ENCODE measurements around the gene PCCA.

PCCA gene

DNA sequence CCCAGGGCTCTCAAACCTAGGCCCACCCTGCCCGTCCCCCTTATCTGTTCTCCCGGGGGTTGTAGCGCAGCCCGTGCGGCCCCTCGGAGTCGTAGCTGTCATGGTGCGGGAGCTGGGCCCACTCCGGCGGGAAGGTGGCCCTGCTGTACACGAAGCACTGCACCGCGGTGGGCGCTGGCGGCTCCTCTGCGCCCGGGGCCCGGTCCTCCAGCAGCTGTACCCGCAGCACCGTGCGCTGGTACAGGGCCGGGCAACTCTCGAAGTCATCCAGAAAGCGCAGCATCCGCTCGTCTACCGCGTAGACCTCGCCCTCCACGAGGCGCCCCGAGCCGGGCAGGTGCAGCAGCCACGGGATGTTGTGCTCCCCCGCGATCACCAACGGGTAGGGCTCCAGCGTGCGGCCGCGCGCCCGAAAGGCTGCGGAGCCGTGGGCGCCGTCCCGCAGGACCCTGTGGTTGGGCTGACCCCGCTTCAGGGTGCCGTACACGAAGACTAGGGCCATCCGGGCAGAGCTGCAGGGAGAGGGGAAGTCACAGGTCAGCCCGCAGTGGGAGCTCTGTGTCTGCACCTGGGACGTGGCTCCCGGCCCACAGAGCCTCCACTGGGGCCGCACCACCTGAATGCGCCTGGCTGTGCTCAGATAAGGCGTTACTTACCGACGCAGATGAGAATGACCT lies 443.3 kb downstream of the PCCA start:
- no peak for DNase-seq

DNA sequence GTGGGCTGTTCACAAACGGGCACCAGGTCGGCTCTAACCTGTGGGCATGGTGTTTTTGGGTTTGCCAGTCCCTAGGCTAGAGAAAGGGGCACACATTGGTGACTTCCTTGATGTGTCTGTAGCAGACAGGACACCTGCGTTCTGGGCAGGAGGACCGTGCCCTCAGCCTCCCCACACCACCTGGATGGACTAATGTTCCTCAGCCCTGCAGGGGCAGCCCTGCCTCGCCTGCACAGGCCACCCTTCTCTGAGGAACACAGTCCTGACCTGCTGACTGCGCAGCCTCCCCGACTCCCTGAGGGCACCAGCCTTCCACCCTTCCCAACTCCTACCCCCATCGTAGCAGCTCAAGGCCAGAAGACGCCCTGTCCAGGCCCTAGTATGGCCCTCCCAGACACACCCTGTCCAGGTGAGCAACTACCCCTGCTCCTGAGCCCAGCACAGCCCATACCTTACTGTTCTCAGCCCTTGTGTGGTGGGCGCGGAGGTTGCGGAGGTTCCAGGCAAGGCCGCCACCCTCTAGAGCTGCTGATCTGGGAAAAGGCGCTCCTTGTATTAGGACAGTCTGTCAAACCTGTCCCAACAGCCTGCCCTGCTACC lies 444.0 kb downstream of the PCCA start:
- DNase-seq: no peak

DNA sequence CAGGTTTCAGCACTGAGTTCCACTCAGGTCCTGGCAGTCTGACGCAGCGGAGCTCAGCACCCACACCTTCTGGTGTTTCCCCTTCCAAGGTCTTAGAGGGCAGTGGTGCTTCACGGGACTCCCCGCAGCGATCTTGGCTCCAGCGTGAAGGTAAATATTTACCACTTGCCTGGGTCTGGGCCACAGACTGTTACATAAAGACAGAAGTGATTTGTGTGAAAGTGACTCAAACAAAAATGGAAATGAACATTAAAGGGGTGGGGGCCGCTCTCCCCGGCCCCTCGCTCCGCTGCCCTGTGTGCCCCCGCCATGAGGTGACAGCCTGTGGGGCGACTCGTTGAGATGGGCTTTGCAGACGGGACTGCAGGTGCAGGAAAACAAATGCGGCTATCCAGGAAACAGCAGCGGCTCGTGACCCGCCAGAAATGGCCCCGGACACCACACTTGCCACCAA lies 444.7 kb downstream of the PCCA start:
- no peak for DNase-seq

DNA sequence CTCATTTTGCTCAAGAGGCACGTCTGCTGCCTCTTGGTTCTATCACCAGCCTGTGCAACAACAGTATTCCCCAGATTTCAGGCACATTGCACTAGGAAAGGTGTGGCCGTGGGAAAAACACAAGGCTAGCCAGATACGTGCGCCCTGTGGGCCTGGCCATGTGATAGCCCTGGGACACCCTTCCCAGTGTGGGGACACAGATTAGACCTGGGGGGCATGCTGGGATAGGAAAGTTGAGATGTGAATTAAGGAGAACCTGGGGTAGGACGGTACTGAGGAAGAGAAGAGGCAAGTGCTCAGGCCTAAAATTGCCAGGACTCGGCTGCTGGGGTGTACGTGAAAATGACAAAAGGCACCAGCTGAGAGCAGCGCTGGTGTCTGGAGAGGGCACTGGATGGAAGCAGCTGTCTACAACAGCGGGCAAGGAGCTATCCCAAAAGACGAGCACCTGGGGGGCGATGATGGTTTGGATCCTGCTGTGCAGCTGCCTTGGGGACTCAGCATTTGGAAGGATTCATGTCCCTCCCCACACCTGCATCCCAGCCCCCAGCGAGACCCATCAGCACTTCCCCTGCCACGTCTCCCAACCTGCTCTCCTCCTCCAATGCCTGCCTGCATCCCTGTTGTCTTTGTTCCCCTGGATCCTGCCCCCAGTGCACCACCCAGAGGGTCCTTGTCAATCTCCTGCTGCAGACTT lies 445.4 kb downstream of the PCCA start:
- DNase-seq: no peak

DNA sequence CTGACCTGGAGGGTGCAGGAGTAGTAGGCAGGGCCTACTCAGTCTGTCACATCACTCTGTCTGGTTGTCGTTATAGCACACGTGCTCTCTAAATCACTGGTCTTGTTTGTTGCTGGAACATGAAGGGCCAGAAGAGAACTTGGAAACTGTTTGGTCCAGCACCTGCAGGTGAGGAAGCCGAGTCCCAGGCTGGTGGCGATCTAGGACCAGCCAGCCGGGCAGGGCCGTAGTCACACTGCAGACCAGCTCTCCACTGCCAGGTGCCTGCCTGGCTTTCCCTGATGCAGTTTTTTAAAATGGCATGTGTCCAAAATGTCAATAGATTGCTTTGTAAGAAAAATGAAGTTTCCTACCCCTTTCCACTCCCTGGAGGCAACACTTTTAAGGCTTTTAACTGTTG lies 446.0 kb downstream of the PCCA start:
- DNase-seq: no peak

DNA sequence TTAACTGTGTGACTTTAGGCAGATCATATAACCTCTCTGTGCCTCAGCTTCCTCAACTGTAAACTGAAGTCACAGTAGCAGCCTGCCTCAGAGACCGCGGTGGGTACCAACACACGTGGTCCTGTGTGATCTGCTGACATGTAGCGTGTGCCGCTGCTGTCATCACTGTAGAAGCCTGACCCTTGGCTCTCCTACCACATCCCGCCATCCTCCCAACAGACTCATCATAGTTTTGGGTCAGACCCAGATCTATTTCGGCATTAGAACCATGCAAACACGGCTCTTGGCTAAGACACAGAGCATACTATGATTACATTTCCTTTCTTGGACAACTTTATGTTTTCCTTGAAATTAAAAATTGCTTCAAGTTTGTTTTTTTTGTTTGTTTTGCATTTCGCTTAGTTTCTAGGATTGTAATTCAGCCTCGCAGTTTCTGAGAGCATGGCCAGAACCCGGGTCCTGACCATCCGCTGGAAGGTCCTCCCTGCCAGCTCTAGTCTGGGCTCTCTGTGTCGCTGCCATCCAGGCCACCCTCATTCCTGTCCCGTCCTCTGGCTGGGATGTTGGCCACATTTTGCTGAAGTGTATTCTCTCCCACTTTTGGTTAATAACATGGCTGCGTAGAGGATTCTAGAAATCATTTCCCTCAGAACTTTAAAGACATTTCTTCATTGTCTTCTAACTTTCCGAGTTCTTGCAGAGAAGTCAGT lies 446.7 kb downstream of the PCCA start:
- DNase-seq: no peak

DNA sequence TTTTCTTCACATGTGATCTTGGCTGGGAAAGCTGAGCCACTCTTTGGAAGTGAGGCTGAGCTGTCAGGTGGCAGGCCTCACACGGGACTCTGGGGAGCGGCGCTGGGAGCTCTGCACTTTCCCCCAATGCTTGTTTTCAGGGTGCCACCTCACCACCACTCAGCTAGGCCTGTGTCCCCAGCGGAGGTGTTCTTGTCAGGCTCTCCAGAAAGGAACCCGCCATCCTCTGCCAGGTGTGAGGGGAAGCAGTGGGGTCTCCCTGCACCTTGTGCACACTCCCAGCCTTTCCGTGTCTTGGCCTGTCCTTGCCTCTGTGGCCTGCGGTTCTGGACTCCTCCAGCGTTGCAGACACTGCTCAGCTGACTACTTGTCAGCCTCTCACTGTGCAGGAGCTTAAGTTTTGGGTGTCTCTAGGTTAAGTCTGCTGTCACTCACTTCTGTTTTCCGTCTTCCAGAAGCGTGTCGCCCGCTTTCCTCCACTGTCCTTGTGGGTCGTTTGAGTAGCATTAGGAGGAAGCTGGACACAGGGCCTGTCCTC lies 447.8 kb downstream of the PCCA start:
- DNase-seq: no peak

DNA sequence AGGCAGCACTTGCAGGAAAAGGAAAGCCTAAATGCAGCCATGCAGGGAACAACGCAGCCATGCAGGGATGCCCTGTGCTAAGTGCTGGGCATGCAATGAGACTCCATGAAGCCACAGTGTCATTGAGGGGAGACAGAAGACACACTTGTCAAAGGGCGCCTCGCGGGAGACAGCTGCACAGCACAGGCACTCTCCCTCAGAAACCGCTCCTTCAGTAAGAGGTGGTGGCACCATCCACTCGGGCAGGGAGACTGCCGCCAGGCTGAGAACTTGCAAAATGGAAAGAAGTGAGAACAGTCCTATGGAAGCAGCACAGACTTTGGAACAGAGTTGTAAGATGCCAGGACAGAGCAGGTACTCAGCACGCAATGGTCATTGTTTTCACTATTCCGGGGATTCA lies 448.6 kb downstream of the PCCA start:
- no peak for DNase-seq

DNA sequence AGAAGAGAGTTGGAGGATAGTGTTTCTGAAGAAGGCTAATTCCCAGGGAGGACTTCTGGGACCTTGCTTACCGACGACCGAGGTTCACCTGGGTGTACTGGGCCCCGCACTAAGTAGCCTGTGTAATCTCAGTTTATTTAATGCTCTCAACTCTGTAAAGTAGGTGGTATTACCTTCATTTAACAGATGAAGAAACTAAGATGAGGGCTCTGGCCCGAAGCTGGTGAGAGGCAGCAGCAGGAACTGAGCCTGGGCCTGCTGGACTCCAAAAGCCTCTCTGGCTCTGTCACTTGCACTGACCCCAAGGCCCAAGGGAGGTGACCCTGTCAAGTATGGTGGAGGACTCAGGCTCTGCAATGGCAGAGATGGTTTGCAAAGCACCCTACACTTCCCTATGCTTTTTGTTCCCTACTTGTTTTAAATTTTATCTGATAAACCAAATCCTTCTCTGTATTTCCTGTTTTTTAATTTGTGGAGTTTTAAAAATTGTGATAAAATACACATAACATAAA lies 449.1 kb downstream of the PCCA start:
- no peak for DNase-seq

DNA sequence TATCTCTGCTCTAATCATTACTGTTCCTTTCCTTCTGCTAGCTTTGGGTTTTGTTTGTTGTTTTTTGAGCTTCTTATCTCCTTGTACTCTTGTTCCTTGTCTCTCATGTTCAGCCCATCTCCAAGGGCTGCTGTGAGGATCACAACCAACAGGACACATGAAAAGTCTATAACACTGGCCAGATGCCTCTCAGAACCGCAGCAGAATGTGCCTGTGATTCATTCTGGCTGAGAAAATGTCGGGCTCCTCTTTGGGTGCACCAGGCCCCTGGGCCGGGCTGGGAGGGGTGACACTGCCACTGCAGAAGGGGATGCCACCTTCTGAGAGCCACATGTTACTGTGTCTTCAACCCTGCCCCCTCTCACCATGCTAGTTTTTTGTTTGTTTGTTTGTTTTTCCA lies 451.7 kb downstream of the PCCA start:
- DNase-seq: no peak

DNA sequence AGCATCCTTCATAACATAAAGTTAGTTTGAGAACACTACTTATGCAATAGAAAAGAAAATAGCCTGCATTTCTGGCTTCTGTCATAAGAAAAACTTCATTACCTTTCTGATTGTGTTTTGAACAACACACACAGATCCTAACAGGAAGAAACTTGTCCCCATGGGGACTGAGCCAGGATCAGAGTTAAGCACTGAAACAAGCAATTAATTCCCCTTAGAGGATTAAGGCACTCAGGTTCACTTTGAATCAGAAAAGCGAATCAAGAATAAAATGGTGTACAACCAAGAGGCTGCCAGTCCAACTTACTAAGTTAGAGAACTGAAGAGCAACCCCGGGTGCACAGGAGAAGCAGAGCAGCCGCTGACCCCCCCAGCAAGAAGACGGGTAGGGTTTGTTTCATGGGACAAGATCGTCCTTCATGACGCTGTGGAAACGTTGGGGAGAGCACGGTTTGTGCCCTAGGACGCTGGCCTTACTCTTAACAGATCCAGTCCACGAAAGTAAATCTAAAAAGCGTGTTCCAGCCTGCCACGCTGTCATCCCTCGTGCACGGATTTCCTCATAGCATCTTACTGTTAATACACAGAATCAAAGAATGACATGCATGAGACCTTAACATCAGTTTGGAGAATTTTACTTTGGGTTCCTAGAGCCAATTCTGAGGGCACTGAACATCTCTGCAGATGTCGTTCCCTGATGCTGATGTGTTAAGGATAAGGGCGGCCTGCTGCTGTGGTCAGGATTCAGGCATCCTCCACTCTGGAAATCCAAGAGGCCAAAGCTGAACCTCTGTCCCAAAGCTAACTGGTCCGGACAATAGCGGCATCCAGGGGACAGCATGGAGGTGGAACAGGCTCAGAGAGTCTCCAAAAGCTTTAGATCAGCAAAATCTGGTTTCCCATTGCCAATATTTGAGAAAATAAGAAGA lies 453.3 kb downstream of the PCCA start:
- DNase-seq: no peak

DNA sequence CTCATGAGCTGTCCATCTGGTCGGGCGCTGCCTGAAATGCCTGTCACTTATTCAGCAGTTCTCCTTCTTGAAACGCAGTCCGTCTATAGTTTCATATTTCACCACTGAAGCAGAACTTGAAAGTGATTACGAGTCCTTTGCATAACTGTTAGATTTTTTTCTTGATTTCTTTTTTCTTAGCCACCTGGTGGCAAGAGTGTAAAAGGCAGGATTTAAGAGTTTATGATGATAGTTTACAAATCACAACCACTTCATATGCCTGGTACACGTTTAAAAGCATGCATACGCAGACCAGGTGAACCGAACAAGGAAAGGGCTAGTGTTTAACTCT lies 453.9 kb downstream of the PCCA start:
- no peak for DNase-seq

DNA sequence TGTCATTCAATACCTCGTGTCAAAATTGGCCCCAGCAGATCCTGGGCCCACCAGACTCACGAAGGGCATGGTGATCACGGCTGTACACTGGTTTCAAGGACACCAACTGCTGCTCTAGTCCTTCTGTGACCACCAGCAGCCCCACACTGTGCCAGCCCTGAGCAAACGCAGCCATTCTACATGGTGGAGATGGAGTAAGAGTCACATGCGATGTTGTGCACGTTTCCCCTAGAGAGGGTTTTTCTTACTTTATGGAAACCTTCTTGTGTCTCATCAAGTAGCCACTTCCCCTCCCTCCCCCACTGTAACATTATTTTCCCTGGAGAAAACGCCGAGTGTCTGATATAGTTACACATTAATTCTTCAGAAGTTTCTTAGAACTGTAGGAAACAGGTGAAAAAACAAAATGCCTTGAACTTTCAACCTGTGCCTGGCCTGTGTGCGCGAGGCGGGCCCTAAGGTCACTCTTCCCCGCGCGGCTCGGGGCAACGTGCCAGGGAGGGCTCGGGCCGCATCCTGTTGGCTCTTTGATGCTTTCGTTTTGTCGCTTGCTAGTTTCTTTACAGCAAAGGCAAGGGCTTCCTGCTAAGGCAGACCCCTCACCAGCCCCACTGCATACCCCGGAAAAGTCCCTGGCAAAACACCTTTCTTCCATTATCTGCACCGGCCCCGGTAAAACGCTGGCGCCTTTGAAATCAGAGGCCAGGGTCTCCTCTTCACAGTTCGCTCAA lies 455.1 kb downstream of the PCCA start:
- no peak for DNase-seq

DNA sequence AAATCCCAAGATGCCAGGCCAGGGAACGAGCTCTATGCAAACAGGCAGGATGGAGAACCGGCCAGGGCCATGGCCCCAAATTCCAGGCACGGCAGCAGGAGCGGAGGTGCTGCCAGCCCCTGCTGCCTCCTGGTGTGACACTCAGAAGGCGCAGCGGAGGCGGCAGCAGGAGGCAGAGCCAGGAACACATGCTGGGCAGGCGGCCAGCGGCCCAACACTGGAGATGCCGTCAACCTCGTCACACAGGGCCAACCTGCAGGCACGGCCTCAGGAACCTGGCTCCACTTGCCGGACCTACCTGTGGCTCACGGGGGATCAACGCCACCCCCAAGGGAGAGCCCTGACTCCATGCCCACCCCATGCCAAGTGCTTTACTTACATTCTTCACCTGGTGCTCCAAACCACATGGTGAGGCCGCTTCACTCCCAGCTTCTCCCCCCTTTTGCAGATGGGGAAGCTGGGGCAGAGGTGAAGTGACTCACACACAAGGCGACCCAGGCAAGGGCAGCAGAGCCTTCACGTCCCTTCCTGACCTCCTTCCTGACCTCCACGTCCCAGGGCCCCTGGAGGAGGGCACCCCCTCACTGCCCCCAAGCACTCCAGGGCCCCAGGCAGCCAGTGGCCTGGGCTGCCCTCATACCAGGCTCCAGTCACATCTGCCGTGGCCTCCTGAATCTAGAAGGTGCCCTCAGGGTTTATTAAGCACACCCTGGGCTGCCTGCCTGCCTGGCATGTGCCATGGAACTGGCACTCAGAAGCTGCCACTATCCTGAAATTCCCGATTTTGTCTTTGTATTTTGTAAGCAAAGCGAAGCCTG lies 456.2 kb downstream of the PCCA start:
- no peak for DNase-seq

DNA sequence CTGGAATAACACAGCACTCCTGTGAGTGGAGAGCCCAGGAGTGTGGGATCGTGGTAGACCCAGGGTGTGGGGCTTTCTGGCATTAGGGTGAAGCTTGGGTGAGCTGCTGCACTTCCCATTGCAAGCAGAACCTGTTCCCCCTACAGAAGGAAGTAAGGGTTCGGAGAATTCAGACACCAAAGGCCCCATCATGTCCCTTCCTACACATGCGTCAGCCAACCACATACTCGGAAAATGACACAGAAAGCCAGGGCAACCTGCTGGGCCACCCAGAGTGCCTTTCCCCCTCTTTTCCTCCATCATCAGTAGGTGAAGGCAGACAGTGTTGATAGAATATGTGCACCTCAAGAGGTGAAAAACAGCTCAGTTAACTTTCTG lies 456.8 kb downstream of the PCCA start:
- no peak for DNase-seq

DNA sequence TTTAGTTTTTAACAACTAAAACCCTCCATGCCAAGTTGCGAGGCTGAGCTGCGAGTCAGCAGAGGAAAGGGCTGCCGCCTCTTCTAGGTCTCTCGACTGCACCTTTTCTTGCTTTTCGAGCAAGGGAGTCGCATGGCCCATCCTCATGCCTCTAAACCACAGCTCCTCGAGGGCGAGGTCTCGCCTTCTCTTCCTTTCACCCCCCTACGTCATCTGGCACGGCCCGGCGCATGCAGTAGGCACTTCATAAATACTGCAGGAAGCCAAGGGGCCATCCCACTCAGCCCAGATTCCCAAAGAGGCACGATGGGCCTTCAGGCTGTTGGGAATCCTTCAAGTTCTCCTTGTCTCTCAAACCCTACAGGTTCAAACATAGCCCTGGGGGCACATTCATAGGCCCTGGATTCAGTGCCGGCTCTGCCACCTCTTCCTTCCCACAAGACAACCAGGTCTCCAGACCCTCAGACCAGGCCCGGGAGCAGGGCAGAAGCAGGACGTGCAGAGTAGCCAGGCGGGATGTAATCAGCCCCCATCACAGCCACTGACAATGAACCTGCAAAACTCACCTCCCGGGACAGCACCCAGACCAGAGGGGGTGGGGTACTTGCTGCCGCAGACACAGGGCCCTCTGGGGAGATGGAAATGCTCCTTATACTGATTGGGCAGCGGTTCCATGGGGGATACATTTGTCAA lies 458.0 kb downstream of the PCCA start:
- DNase-seq: no peak

DNA sequence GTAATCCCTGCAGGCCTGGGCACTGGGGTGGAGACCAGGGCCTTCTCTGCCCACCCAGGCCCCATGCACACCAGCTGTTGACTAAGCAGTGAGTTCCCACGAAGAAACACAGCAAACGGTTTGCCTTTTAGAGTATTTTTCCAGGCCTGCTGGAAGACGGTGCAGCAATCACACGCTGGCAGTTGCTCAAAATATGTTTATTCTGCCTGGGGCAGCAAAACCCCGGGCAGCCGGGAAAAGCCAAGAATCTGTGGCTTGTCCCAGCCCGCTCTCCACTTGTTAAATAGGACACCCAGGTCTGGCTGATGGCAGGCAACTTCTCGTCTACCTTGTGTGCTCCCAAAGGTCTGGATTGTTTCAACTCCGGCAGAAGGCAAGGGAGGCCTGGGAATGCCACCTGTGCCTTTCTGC lies 458.9 kb downstream of the PCCA start:
- DNase-seq: no peak

DNA sequence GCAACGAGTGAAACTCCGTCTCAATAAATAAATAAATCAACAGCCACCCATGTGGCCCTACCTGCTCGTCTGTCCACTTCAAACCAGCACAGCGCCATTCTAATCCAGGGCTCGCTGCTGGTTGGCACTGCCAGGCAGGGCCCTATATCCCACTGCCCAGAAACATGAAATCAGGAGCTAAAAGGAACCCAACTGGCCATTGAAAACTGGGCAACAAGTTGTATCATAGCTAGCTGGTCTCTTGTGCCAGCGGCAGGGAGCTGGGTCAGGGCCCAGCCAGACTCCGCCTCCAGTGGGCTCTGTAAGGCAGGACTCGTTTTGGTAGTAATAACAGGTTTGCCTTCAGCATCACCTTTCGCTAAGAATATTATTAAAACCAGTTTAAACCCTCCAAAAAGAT lies 460.4 kb downstream of the PCCA start:
- no peak for DNase-seq

DNA sequence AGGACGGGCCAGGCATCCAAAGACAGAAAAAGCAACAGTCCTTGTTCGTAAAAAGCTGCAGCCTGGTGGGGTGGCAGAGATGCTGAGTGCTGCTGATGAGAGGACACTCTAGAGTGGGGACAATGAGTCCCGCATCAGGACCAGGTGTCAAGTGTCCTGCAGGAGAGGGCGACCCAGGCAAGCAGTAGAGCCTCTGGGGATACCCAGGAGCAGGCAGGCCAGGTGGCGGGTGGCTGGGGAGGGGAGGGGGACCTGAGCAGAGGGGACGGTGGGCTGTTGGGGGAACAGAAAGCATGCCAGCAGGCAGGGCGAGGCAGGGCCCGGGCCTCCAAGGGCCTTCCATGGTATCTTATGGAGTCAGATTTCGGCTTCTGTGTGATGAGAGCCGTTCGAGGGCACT lies 463.9 kb downstream of the PCCA start:
- DNase-seq: no peak

DNA sequence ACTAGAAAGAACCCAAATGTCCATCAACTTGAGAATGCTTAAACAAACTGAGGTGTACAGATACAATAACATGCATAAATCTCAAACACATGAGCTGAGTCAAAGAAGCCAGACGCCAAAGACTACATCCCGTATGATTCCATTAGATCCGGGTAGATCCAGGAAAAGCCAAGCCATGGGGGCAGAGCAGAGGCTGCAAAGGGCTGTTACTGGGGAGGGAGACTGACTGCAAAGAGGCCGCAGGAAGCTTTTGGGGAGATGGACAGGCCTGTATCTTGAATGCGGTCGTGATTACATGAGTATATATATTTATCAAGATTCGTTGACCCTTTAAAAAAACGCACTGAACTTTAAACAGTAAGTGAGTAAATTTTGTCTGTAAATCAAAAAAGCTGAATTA lies 471.0 kb downstream of the PCCA start:
- DNase-seq: no peak

All from amniotic stem cell (primary cell).